Activated gamma-delta T cell treated with anti-CD3 and anti-CD28 coated beads, Interleukin-2, amount 50 U/mL, for 16 hours (primary cell): ENCODE data around the gene GNAO1.
A peak's percentile ranks its signal among the peaks of the same experiment; 100 is the strongest.

Experiments
- DNase-seq: peaks from one replicate; pipeline ENCODE4 v3.0.0-alpha.2; 2020; ENCODE audit warnings: low read depth

The GNAO1 gene

GRCh38 chr16:56198006-56198754 is 6.9 kb downstream of the GNAO1 start:
- DNase-seq, result no peak

GRCh38 chr16:56198755-56199114 is 7.4 kb downstream of the GNAO1 start:
- DNase-seq, result no peak

DNA sequence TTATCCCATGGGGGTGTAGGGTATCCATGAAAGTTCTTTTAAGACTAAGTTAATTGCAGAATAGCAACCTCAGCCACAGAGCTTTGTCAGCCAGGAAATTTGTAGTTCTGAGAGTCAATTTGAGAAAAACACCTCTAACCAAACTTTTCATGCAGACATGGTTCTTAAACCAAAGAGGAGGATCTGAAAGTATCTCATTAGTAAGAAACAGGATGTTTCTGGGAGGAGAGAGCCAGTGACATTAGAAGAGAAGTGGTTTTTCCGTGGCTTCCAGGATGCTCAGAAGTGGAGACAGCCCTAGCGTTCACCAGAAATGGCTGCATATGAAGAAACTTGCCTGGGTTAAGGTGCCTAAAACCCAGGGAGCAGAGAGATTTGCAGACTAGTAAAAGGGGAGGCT is 7.9 kb downstream of the GNAO1 start:
- DNase-seq, result no peak

DNA sequence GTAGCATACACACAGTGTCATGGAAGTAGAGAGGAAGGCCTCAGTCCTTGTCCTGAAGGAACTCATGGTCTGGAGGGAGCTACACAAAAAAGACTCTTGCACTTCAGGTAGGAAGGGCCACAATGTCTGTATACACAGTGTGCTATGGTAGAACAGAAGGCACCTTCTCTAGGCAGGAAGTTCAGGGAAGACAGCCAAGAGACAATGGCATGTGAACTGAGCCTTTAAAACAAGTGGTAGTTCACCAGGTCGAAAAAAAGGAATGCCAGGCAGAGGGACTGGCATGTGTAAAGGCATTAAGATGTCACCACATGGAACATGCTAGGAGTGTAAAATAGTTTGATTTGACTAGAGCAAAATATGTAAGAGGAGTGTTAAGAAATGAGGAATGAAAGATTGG is 9.7 kb downstream of the GNAO1 start:
- DNase-seq, result no peak

DNA sequence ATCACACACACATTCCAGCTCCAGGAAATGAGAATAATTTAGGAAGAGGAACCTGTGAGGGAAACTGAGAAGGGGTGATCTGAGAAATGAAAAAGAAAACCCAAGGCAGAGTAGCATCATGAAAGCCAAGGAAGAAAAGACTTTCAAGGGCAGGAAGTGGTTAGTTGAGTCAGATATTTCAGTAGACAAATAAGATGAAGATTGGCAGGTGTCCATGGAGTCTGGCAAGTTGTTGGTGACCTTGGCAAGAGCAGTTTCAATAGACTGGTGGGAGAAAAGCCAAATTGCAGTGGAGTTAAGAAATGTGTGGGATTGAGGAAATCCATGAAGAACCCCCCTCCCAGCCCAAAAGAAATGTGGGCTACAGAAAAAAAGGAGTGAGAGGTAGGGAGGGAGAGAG is 10.7 kb downstream of the GNAO1 start:
- no peak for DNase-seq

- DNase-seq, result peak; percentile 32
Observed at GRCh38 chr16:56203052-56203451, 11.8 kb downstream of the GNAO1 start.

DNA sequence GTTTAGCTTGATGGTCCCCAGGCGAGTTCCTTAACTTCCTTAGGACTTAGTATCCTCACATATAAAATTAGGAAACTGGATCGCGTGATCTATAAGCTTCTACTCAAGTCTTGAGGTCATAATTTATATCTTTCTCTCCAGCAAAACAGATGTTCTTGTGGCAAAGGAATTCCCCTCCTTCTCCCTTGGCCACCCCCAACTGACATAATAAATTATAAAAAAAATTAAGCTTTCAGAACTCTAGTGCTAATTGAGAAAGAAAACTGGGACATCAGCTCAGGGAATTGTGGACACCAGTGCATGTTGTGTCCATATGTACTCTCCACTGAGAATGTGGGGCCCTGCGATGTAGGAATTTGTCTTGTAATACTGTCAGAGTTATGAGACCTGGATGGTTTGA is 13.5 kb downstream of the GNAO1 start:
- no peak for DNase-seq

DNA sequence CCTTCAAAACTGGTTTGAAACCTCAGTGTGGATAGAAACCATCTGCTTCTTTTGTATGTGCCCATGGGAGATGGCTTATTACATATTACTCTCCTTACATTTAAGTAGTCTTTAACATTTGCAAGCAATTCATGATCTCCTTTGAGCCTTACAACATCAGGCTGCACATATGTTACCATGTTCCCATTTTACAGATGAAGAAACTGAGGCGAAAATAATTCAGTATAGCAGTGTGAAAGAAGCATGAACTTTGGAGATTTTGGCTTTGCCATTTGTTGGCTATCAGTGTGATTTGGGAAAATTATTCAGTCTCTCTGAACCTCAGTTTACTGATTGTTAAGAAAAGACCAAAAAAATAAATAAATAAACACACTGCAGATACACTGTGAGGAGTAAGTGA is 15.7 kb downstream of the GNAO1 start:
- DNase-seq, result no peak

- DNase-seq, result no peak
Observed at GRCh38 chr16:56207421-56207820, 16.1 kb downstream of the GNAO1 start.

DNA sequence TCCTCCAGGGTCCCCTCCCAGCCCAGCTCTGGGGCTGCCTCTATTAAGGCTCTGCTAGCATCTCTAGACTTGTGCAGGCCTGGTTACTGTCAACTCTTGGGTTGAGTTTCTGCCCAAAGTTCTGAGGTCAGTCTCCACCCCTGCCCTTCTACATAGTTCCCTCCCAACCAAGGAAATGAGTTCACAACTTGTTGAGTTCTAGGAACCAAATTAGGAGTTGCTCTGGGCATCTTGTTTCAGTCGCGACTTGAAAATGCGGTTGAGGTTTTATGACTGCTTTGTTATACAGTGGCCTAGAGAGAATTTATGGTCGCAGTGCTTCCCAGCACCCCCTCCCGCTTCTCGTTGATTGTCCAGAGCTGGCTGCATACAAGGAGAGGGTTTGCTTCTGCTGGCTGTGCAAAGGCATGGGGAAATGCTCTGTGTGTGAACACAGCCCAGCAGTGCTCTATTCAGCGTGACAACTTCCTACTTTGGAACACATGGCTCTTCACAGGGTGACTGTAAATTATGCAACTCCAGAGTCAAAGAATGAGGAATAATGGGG is 20.2 kb downstream of the GNAO1 start:
- DNase-seq, result no peak

DNA sequence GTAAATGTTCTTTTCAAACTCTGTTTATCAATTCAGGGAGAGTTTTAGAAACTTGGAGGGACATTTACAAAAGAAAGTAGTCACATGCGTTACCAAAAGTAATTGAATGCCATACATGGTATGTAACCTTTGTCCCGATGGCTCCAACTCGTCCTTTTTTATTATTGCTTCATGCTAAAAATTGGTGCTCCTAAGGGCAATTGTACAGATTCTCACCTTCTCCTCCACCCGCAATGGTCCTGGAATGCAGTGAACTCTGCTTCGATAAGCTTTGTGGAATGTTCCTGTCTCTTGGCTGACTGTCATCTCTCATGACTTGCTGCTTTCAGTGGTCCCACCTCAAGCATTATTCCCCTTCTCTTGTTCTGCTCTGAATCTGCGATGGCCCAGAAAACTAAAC is 20.9 kb downstream of the GNAO1 start:
- no peak for DNase-seq

GRCh38 chr16:56221995-56222394 is 30.7 kb downstream of the GNAO1 start:
- DNase-seq, result no peak

DNA sequence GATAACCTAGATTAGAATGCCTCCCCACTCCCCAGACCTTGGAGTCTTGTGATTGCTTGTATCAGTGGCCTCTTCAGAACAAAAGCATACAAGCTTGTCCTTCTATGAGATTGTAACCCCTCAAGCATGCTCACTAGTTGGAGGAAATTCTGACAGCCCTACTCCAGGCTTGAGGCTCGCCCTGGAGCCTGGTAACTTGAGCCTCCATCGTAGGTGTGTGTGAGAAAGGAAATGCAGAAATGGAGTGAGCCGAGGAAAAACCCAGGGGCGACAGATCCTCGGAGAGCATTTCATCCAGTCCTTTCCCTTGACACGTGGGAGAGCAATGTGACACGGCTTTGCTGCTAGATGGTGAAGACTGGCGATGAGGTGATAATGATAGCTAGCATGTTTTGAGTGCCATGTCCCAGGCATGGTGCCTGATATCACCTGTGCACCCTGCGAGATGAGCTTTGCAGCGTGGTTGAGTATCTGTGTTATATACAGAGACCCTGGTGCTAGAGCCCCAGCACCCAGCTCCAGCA is 31.2 kb downstream of the GNAO1 start:
- no peak for DNase-seq

- no peak for DNase-seq
Observed at GRCh38 chr16:56225017-56225742, 33.9 kb downstream of the GNAO1 start.

GRCh38 chr16:56226187-56226586 is 34.9 kb downstream of the GNAO1 start:
- no peak for DNase-seq

DNA sequence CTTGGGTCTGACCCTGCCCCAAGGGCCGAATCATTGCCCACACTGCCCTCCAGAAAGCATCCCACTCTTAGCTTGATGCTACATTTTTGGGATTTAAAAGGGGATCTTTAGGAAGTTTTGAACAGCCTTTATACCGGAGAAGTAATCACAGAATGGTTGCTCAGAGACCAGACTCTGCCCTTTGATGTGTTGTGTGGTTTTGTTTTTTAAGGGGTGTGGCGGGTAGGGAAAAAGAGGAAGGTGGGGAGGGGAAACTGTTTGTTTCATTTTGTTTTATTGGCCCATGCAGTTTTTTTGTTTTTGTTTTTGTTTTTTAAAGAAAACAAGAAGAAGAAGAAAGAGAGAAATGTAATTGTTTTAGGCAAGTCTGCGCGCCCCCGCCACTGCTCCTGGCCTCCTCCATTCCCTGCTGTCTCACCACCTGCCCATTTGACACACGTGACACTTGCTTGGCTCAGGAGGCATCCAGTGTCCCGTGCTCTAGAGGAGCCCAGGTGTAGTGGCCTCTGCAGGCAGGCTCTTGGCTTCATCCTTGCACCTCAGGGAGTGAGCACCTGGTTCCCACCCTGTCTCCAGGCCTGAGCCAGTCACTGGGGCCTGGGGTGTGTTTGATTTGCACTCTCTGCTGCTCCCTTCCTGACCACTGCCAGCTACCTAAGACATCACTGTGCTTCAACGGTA is 35.7 kb downstream of the GNAO1 start:
- DNase-seq, result no peak

GRCh38 chr16:56227936-56228335 is 36.6 kb downstream of the GNAO1 start:
- no peak for DNase-seq

- DNase-seq, result no peak
Observed at GRCh38 chr16:56228476-56228875, 37.2 kb downstream of the GNAO1 start.

DNA sequence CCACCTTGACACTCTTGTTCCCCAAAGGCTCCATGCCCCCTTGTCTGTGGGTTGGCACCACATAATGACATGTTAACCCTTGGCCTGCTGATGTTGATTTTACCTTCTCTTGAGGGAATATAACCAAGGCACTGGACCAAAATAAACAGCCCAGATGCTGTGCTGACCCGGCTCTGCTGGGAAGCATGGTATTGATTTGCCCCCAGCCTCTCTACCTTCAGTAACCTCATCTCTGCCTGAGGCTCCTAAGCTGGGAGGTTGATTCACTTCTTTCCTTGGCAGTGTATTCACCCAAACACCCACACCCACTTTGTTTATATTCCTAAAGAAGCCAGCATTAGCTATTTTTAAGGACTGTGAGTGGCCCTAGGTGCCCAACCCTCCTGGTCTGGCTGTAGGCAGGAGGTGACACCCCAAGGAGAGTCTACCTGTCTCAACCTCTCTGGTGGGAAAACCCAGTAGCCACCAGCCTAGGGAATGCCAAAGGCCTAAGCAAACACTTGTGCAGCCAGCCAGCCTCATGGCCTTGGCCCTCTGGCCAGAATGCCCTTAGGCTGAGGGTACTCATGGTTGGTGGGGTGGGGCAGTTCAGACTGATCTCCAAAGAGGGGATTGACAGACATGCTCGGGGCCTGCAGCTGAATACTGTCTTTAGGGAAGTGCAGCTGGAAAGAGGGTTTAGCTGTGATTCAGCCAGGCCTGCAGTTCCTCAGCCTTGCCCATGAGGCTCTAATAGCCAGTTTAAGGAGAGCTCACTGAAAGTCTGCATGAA is 42.7 kb downstream of the GNAO1 start:
- no peak for DNase-seq

DNA sequence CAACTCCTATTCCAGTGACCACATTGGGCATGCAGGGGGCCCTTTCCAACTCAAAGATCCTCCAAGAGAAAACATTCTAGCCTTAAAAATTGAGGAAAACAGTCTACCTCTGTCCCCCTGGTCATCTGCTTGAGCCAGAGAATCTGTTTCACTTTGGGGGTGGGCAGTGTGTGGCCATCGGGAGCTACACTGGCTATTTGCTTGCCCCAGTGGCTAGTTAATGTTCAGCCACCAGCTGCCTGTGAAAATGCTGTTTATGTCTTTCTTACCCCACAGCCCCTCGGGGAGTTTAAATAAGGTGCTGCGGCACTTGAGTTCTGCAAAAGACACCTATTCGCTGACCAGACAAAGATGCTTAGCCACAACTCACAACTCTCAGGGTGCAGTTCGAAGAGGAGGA is 43.4 kb downstream of the GNAO1 start:
- no peak for DNase-seq

DNA sequence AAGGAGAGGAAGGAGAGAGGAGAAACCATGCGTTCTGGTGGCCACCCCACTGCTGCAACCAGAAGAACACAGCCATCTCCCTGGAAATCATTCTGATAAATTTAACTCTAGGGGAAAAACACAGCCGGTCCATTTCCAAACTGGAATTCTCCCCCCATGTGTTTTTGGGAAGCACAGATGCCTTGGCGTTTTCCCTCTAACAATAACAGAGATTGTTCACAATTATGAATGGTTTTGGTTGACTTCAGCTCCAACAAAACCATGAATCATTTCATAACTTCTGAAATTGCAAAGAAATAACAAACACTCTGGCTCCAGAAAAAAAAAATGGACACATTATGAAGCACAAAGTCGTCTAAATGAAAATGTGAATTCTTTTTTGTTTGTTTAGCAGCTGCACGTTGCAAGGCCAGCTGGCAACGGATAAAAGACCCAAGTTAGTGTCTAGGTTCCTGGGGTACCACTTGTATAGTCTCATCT is 46.2 kb downstream of the GNAO1 start:
- DNase-seq, result no peak

GRCh38 chr16:56238188-56238587 is 46.9 kb downstream of the GNAO1 start:
- DNase-seq, result no peak
